AG09309 (cell line): ENCODE measurements around the gene ADAMTS16.
A peak's percentile ranks its signal among the peaks of the same experiment; 100 is the strongest.

Experiments used
- DNase-seq: peaks from one replicate; pipeline ENCODE4 v3.0.0-alpha.2; 2010; ENCODE audit warnings: low read depth
- H3K4me3 ChIP-seq: 2 replicates; pipeline ENCODE4 v1.5.1; 2011; ENCODE audit warnings: mild to moderate bottlenecking, low read depth, low read length, moderate library complexity; ENCODE audit not compliant: control insufficient read depth
- CTCF ChIP-seq: IDR thresholded peaks from 2 replicates; pipeline ENCODE4 v1.5.1; 2011; ENCODE audit warnings: mild to moderate bottlenecking, low read depth, low read length, inconsistent platforms; ENCODE audit not compliant: insufficient read depth, control insufficient read depth; ENCODE audit errors: missing control alignments

Gene ADAMTS16

GRCh38 chr5:5315068-5315980 lies 175.2 kb downstream of the ADAMTS16 start:
- DNase-seq, result peak; percentile 23
- no peak for TF ChIP-seq CTCF
- H3K4me3 ChIP-seq, result no peak overlapping the region

GRCh38 chr5:5316334-5316733 lies 176.2 kb downstream of the ADAMTS16 start:
- no peak for TF ChIP-seq CTCF
- peak; percentile 44 for DNase-seq
- H3K4me3 ChIP-seq, result no peak overlapping the region

- DNase-seq, result no peak
- no peak overlapping the region for H3K4me3 ChIP-seq
- TF ChIP-seq CTCF, result no peak
Measured at GRCh38 chr5:5317976-5318375, 177.8 kb downstream of the ADAMTS16 start.

- DNase-seq, result no peak
- TF ChIP-seq CTCF, result no peak
- no peak overlapping the region for H3K4me3 ChIP-seq
Measured at GRCh38 chr5:5318426-5319190, 178.5 kb downstream of the ADAMTS16 start.

GRCh38 chr5:5320062-5320805 lies 180.1 kb downstream of the ADAMTS16 start:
- no peak for TF ChIP-seq CTCF
- DNase-seq, result no peak
- H3K4me3 ChIP-seq, result no peak overlapping the region

GRCh38 chr5:5321137-5321536 lies 181.0 kb downstream of the ADAMTS16 start:
- no peak for DNase-seq
- no peak for TF ChIP-seq CTCF

More at GRCh38 chr5:5321137-5321536, 181.0 kb downstream of the ADAMTS16 start:
- no peak overlapping the region for H3K4me3 ChIP-seq
